H9 (cell line): Measurements from ENCODE around the gene PXYLP1. TPM values are rescaled to one million over a fixed set of nuclear protein-coding genes. Genes with fewer than 3 reads are reported as not detected.

ENCODE experiments used
- DNase-seq: peaks from one replicate; pipeline ENCODE4 v3.0.0-alpha.2; 2017
- H2AFZ ChIP-seq: one replicate; pipeline ENCODE4 v1.6.1; 2013; ENCODE audit warnings: mild to moderate bottlenecking, low read length, control low read depth, moderate library complexity
- H2AK5ac ChIP-seq: 2 replicates; pipeline ENCODE4 v1.6.1; 2013; ENCODE audit warnings: low read length, control low read depth, mixed read lengths; ENCODE audit not compliant: insufficient read length
- H2BK120ac ChIP-seq: one replicate; pipeline ENCODE4 v1.6.1; 2013; ENCODE audit warnings: low read depth, mild to moderate bottlenecking, low read length, control low read depth, inconsistent platforms; ENCODE audit not compliant: poor library complexity, severe bottlenecking
- H2BK12ac ChIP-seq: 2 replicates; pipeline ENCODE4 v1.6.1; 2013; ENCODE audit warnings: low read length, control low read depth, mixed read lengths, low read depth; ENCODE audit not compliant: insufficient read length
- H2BK15ac ChIP-seq: 2 replicates; pipeline ENCODE4 v1.6.1; 2013; ENCODE audit warnings: low read depth, low read length, control low read depth
- H2BK20ac ChIP-seq: one replicate; pipeline ENCODE4 v1.6.1; 2013; ENCODE audit warnings: low read depth, mild to moderate bottlenecking, low read length, control low read depth, inconsistent platforms; ENCODE audit not compliant: poor library complexity, severe bottlenecking
- H2BK5ac ChIP-seq: 2 replicates; pipeline ENCODE4 v1.6.1; 2013; ENCODE audit warnings: low read length, control low read depth, mixed read lengths; ENCODE audit not compliant: insufficient read length
- H3K14ac ChIP-seq: 2 replicates; pipeline ENCODE4 v1.6.1; 2013; ENCODE audit warnings: low read length, control low read depth; ENCODE audit not compliant: insufficient read depth
- H3K18ac ChIP-seq: 2 replicates; pipeline ENCODE4 v1.6.1; 2013; ENCODE audit warnings: low read depth, mild to moderate bottlenecking, mixed read lengths, low read length, control low read depth; ENCODE audit not compliant: insufficient read length
- H3K23ac ChIP-seq: 2 replicates; pipeline ENCODE4 v1.6.1; 2013; ENCODE audit warnings: low read length, control low read depth, mixed read lengths, low read depth; ENCODE audit not compliant: insufficient read length
- H3K23me2 ChIP-seq: 2 replicates; pipeline ENCODE4 v1.6.1; 2013; ENCODE audit warnings: low read depth, mild to moderate bottlenecking, mixed read lengths, low read length, control low read depth; ENCODE audit not compliant: insufficient read length, poor library complexity, severe bottlenecking
- H3K27ac ChIP-seq: 2 replicates; pipeline ENCODE4 v1.5.1; 2013; ENCODE audit warnings: low read length, control low read depth, mixed read lengths, low read depth; ENCODE audit not compliant: insufficient read length
- H3K27me3 ChIP-seq: 2 replicates; pipeline ENCODE4 v1.6.1; 2013; ENCODE audit warnings: low read length, control low read depth, inconsistent platforms; ENCODE audit not compliant: insufficient read depth
- H3K4ac ChIP-seq: 2 replicates; pipeline ENCODE4 v1.6.1; 2013; ENCODE audit warnings: low read depth, mild to moderate bottlenecking, control low read depth, inconsistent platforms, low read length, moderate library complexity
- H3K4me1 ChIP-seq: 2 replicates; pipeline ENCODE4 v1.6.1; 2013; ENCODE audit warnings: low read length, control low read depth, inconsistent platforms; ENCODE audit not compliant: insufficient read depth
- H3K4me2 ChIP-seq: 2 replicates; pipeline ENCODE4 v1.6.1; 2013; ENCODE audit warnings: low read length, control low read depth, mixed read lengths; ENCODE audit not compliant: insufficient read length, insufficient read depth
- H3K56ac ChIP-seq: 2 replicates; pipeline ENCODE4 v1.6.1; 2013; ENCODE audit warnings: low read depth, mild to moderate bottlenecking, mixed read lengths, low read length, control low read depth; ENCODE audit not compliant: insufficient read length
- H3K79me1 ChIP-seq: 2 replicates; pipeline ENCODE4 v1.6.1; 2013; ENCODE audit warnings: low read depth, mild to moderate bottlenecking, moderate library complexity, low read length, control low read depth, inconsistent platforms; ENCODE audit not compliant: insufficient read depth, poor library complexity, severe bottlenecking
- H3K79me2 ChIP-seq: 2 replicates; pipeline ENCODE4 v1.6.1; 2013; ENCODE audit warnings: low read length, control low read depth, inconsistent platforms; ENCODE audit not compliant: insufficient read depth
- H3K9ac ChIP-seq: 2 replicates; pipeline ENCODE4 v1.6.1; 2013; ENCODE audit warnings: low read length, control low read depth, mixed read lengths; ENCODE audit not compliant: insufficient read length; ENCODE audit errors: extremely low read depth
- H3K9me3 ChIP-seq: one replicate; pipeline ENCODE4 v1.6.1; 2013; ENCODE audit warnings: low read depth, low read length, inconsistent platforms; ENCODE audit not compliant: control insufficient read depth
- H3T11ph ChIP-seq: one replicate; pipeline ENCODE4 v1.6.1; 2013; ENCODE audit warnings: mild to moderate bottlenecking, low read length, control low read depth, inconsistent platforms
- H4K20me1 ChIP-seq: one replicate; pipeline ENCODE4 v1.6.1; 2013; ENCODE audit not compliant: control insufficient read depth, insufficient read length, insufficient read depth
- H4K5ac ChIP-seq: 2 replicates; pipeline ENCODE4 v1.6.1; 2013; ENCODE audit warnings: low read depth, mild to moderate bottlenecking, mixed read lengths, low read length, control low read depth; ENCODE audit not compliant: insufficient read length
- H4K8ac ChIP-seq: replicated peaks from 2 replicates; pipeline ENCODE4 v1.6.1; 2013; ENCODE audit warnings: low read length, control low read depth, mixed read lengths, low read depth; ENCODE audit not compliant: insufficient read length
- H4K91ac ChIP-seq: 2 replicates; pipeline ENCODE4 v1.6.1; 2013; ENCODE audit warnings: low read depth, mild to moderate bottlenecking, moderate library complexity, mixed read lengths, low read length, control low read depth; ENCODE audit not compliant: insufficient read length
- H3K27ac Mint-ChIP-seq, 3 experiments: 2 replicates in 2 of 3; 3 replicates in 1 of 3; pipeline ENCODE4 v1.8.0; 2020 to 2021; ENCODE audit warnings: mixed read lengths in 3 of 3, mild to moderate bottlenecking in 1 of 3, moderate library complexity in 1 of 3
- H3K27me3 Mint-ChIP-seq: 2 replicates; pipeline ENCODE4 v1.8.0; 2021; ENCODE audit warnings: low read depth, mild to moderate bottlenecking, moderate library complexity, mixed read lengths
- H3K36me3 Mint-ChIP-seq, 3 experiments: 2 replicates in 2 of 3; 3 replicates in 1 of 3; pipeline ENCODE4 v1.8.0; 2020 to 2021; ENCODE audit warnings: low read depth in 3 of 3, mixed read lengths in 3 of 3; ENCODE audit not compliant: insufficient read depth in 1 of 3
- H3K4me1 Mint-ChIP-seq, 2 experiments: 2 replicates each; pipeline ENCODE4 v1.8.0; 2020; ENCODE audit warnings: mixed read lengths in 2 of 2
- H3K4me3 Mint-ChIP-seq, 2 experiments: 2 replicates in 1 of 2; 3 replicates in 1 of 2; pipeline ENCODE4 v1.8.0; 2020 to 2021; ENCODE audit warnings: mild to moderate bottlenecking in 2 of 2, mixed read lengths in 2 of 2, moderate library complexity in 1 of 2
- H3K9me3 Mint-ChIP-seq, 2 experiments: 2 replicates in 1 of 2; 3 replicates in 1 of 2; pipeline ENCODE4 v1.8.0; 2020; ENCODE audit warnings: mild to moderate bottlenecking in 2 of 2, mixed read lengths in 2 of 2, moderate library complexity in 1 of 2
- WGBS: extraction: QIAGEN DNeasy Blood & Tissue Kit; methylation state at CpG from one replicate; pipeline ENCODE4 v1.1.7; 2013; ENCODE audit warnings: missing lambda C conversion rate, low lambda C conversion rate, mixed read lengths; ENCODE audit not compliant: insufficient read length; ENCODE audit errors: extremely low coverage; 5-methylcytosine and 5-hydroxymethylcytosine counted together
- total RNA-seq: library from RNA; stranded (reverse); gene quantifications from 2 replicates; pipeline ENCODE4 v1.2.1, GENCODE V29; 2021
- TF ChIP-seq, protein P1 (sequence below): fragments of 200-600 bp; sonication (generic); conservative IDR thresholded peaks from 3 replicates; pipeline ENCODE4 v1.8.0; 2021; ENCODE audit warnings: antibody characterized with exemption, mild to moderate bottlenecking

The PXYLP1 gene
- total RNA-seq, 1 experiment from 2014 or later, result 17.9 TPM

GRCh38 chr3:141332416-141332815, 100.8 kb downstream of the PXYLP1 start:
- no peak overlapping the region for H2BK15ac ChIP-seq
- Mint-ChIP-seq H3K27me3 (peaks cover 8% of the 10 kb centered on the region), H3K27ac (no peak overlapping the region), H3K36me3 (no peaks in the 10 kb centered on the region), H3K9me3 (no peaks in the 10 kb centered on the region), H3K4me3 (no peak overlapping the region), H3K4me1 (peaks cover 8% of the 10 kb centered on the region in 2 experiments)
- H2BK12ac ChIP-seq, result no peak overlapping the region
- no peak overlapping the region for H4K5ac ChIP-seq
- H3K79me2 ChIP-seq, result no peaks in the 10 kb centered on the region
- no peak overlapping the region for H3K4me2 ChIP-seq
- H3K23me2 ChIP-seq, result no peaks in the 10 kb centered on the region
- no peaks in the 10 kb centered on the region; the same call in 1 of the 2 replicates for H3K4me1 ChIP-seq
- H3K23ac ChIP-seq, result no peak overlapping the region
- H3K14ac ChIP-seq, result no peak overlapping the region
- H4K91ac ChIP-seq, result no peak overlapping the region
- TF ChIP-seq, protein P1, sequence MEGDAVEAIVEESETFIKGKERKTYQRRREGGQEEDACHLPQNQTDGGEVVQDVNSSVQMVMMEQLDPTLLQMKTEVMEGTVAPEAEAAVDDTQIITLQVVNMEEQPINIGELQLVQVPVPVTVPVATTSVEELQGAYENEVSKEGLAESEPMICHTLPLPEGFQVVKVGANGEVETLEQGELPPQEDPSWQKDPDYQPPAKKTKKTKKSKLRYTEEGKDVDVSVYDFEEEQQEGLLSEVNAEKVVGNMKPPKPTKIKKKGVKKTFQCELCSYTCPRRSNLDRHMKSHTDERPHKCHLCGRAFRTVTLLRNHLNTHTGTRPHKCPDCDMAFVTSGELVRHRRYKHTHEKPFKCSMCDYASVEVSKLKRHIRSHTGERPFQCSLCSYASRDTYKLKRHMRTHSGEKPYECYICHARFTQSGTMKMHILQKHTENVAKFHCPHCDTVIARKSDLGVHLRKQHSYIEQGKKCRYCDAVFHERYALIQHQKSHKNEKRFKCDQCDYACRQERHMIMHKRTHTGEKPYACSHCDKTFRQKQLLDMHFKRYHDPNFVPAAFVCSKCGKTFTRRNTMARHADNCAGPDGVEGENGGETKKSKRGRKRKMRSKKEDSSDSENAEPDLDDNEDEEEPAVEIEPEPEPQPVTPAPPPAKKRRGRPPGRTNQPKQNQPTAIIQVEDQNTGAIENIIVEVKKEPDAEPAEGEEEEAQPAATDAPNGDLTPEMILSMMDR, result no peak
- H3K4ac ChIP-seq, result no peak overlapping the region
- no CpG with 5 or more reads among the region's 5 CpGs for WGBS
- no peak overlapping the region for H4K8ac ChIP-seq
- H2AK5ac ChIP-seq, result no peak overlapping the region
- no peaks in the 10 kb centered on the region for H4K20me1 ChIP-seq
- DNase-seq, result no peak
- no peak overlapping the region for H3K27ac ChIP-seq
- no peak overlapping the region for H2BK20ac ChIP-seq
- no peak overlapping the region for H3K9ac ChIP-seq
- no peaks in the 10 kb centered on the region for H3K27me3 ChIP-seq
- no peak overlapping the region for H3K56ac ChIP-seq
- H3K9me3 ChIP-seq, result no peaks in the 10 kb centered on the region
- no peak overlapping the region for H3K18ac ChIP-seq
- no peak overlapping the region for H2BK120ac ChIP-seq
- H3K79me1 ChIP-seq, result no peaks in the 10 kb centered on the region
- no peak overlapping the region for H2AFZ ChIP-seq
- no peak overlapping the region for H3T11ph ChIP-seq
- no peak overlapping the region for H2BK5ac ChIP-seq
